Activated naive CD8-positive, alpha-beta T cell treated with anti-CD3 and anti-CD28 coated beads, Interleukin-2, amount 50 U/mL, for 24 hours (primary cell): ENCODE results near the gene SBF2.

ENCODE experiments used
- ATAC-seq: fragments of 150-1000 bp; cut with Tn5 transposase; one replicate; pipeline ENCODE4 v1.10.0; 2021
- DNase-seq: peaks from one replicate; pipeline ENCODE4 v3.0.0; 2021
- H3K27ac Mint-ChIP-seq: one replicate; pipeline ENCODE4 v1.8.0; 2021; ENCODE audit warnings: mild to moderate bottlenecking, mixed read lengths
- H3K27me3 Mint-ChIP-seq: one replicate; pipeline ENCODE4 v1.8.0; 2021; ENCODE audit warnings: mixed read lengths
- H3K36me3 Mint-ChIP-seq: one replicate; pipeline ENCODE4 v1.8.0; 2021; ENCODE audit warnings: low read depth, mixed read lengths
- H3K4me1 Mint-ChIP-seq: one replicate; pipeline ENCODE4 v1.8.0; 2021; ENCODE audit warnings: mixed read lengths
- H3K4me3 Mint-ChIP-seq: one replicate; pipeline ENCODE4 v1.8.0; 2021; ENCODE audit warnings: mild to moderate bottlenecking, moderate library complexity, mixed read lengths
- H3K9me3 Mint-ChIP-seq: one replicate; pipeline ENCODE4 v1.8.0; 2021; ENCODE audit warnings: mixed read lengths

Gene SBF2

GRCh38 chr11:10293423-10294289 is at the start of gene SBF2:
TSS of gene SBF2 (minus strand) at chr11:10294219. CDS start at chr11:10294069, 150 bp downstream.
- no peak within 1 kb of the TSS for H3K27ac Mint-ChIP-seq
- H3K27me3 Mint-ChIP-seq = peaks cover 40% of the 10 kb centered on the region
- H3K4me3 Mint-ChIP-seq = peak within 1 kb of the TSS; percentile 74
- H3K9me3 Mint-ChIP-seq = no peaks in the 10 kb centered on the region
- ATAC-seq = peak; percentile 30
- peaks cover 40% of the 10 kb centered on the region for H3K4me1 Mint-ChIP-seq
- peaks cover 3% of the 10 kb centered on the region for H3K36me3 Mint-ChIP-seq
- peak; percentile 84 for DNase-seq

GRCh38 chr11:10338287-10338686 is 44.3 kb upstream of the SBF2 start:
- no peak overlapping the region for H3K27ac Mint-ChIP-seq
- no peaks in the 10 kb centered on the region for H3K4me1 Mint-ChIP-seq
- H3K27me3 Mint-ChIP-seq = peaks cover 12% of the 10 kb centered on the region
- no peaks in the 10 kb centered on the region for H3K36me3 Mint-ChIP-seq
- no peaks in the 10 kb centered on the region for H3K9me3 Mint-ChIP-seq
- H3K4me3 Mint-ChIP-seq = no peak overlapping the region
- DNase-seq (no peak), ATAC-seq (no peak)

GRCh38 chr11:10333490-10333889 is 39.5 kb upstream of the SBF2 start:
- H3K27ac Mint-ChIP-seq = no peak overlapping the region
- no peak overlapping the region for H3K4me3 Mint-ChIP-seq
- ATAC-seq (no peak), DNase-seq (no peak)
- H3K36me3 Mint-ChIP-seq = no peaks in the 10 kb centered on the region
- H3K27me3 Mint-ChIP-seq = peaks cover 9% of the 10 kb centered on the region
- no peaks in the 10 kb centered on the region for H3K9me3 Mint-ChIP-seq
- H3K4me1 Mint-ChIP-seq = peaks cover 3% of the 10 kb centered on the region

- H3K4me3 Mint-ChIP-seq = no peak overlapping the region
- peaks cover 3% of the 10 kb centered on the region for H3K4me1 Mint-ChIP-seq
Observed at GRCh38 chr11:10331548-10332289, 37.7 kb upstream of the SBF2 start.

GRCh38 chr11:10329935-10330334 is 35.9 kb upstream of the SBF2 start:
- H3K4me3 Mint-ChIP-seq = no peak overlapping the region

More at GRCh38 chr11:10331548-10332289, 37.7 kb upstream of the SBF2 start:
- no peak overlapping the region for H3K27ac Mint-ChIP-seq
- H3K9me3 Mint-ChIP-seq = no peaks in the 10 kb centered on the region
- DNase-seq (no peak), ATAC-seq (no peak)
- H3K27me3 Mint-ChIP-seq = peaks cover 7% of the 10 kb centered on the region
- no peaks in the 10 kb centered on the region for H3K36me3 Mint-ChIP-seq

GRCh38 chr11:10329356-10329755 is 35.3 kb upstream of the SBF2 start:
- Mint-ChIP-seq H3K27me3 (peaks cover 3% of the 10 kb centered on the region), H3K4me1 (peaks cover 3% of the 10 kb centered on the region), H3K27ac (no peak overlapping the region), H3K9me3 (no peaks in the 10 kb centered on the region), H3K4me3 (no peak overlapping the region), H3K36me3 (no peaks in the 10 kb centered on the region)
- ATAC-seq = no peak
- no peak for DNase-seq

More at GRCh38 chr11:10329935-10330334, 35.9 kb upstream of the SBF2 start:
- H3K9me3 Mint-ChIP-seq = no peaks in the 10 kb centered on the region
- H3K27me3 Mint-ChIP-seq = peaks cover 4% of the 10 kb centered on the region
- peaks cover 3% of the 10 kb centered on the region for H3K4me1 Mint-ChIP-seq
- ATAC-seq = no peak
- no peaks in the 10 kb centered on the region for H3K36me3 Mint-ChIP-seq
- no peak overlapping the region for H3K27ac Mint-ChIP-seq
- no peak for DNase-seq

GRCh38 chr11:10328314-10329098 is 34.5 kb upstream of the SBF2 start:
- no peak for DNase-seq
- Mint-ChIP-seq H3K36me3 (no peaks in the 10 kb centered on the region), H3K4me3 (no peak overlapping the region), H3K27me3 (peaks cover 5% of the 10 kb centered on the region), H3K9me3 (no peaks in the 10 kb centered on the region), H3K27ac (no peak overlapping the region), H3K4me1 (peaks cover 5% of the 10 kb centered on the region)
- no peak for ATAC-seq

- Mint-ChIP-seq H3K4me3 (no peak overlapping the region), H3K27ac (no peak overlapping the region), H3K9me3 (no peaks in the 10 kb centered on the region), H3K36me3 (no peaks in the 10 kb centered on the region), H3K27me3 (peaks cover 5% of the 10 kb centered on the region), H3K4me1 (peaks cover 17% of the 10 kb centered on the region)
- ATAC-seq = no peak
- DNase-seq = no peak
Observed at GRCh38 chr11:10327254-10327653, 33.2 kb upstream of the SBF2 start.

- peaks cover 15% of the 10 kb centered on the region for H3K4me1 Mint-ChIP-seq
- DNase-seq (no peak), ATAC-seq (no peak)
- no peaks in the 10 kb centered on the region for H3K36me3 Mint-ChIP-seq
- H3K4me3 Mint-ChIP-seq = no peak overlapping the region
- H3K27ac Mint-ChIP-seq = no peak overlapping the region
- H3K9me3 Mint-ChIP-seq = no peaks in the 10 kb centered on the region
- peaks cover 5% of the 10 kb centered on the region for H3K27me3 Mint-ChIP-seq
Observed at GRCh38 chr11:10326012-10326964, 32.3 kb upstream of the SBF2 start.

GRCh38 chr11:10325277-10326011 is 31.4 kb upstream of the SBF2 start:
- Mint-ChIP-seq H3K27ac (no peak overlapping the region), H3K4me1 (peaks cover 15% of the 10 kb centered on the region), H3K4me3 (no peak overlapping the region), H3K9me3 (no peaks in the 10 kb centered on the region), H3K36me3 (no peaks in the 10 kb centered on the region), H3K27me3 (peaks cover 5% of the 10 kb centered on the region)
- ATAC-seq (no peak), DNase-seq (no peak)

- Mint-ChIP-seq H3K4me3 (no peak overlapping the region), H3K4me1 (peaks cover 15% of the 10 kb centered on the region), H3K36me3 (no peaks in the 10 kb centered on the region), H3K27me3 (peaks cover 5% of the 10 kb centered on the region), H3K27ac (no peak overlapping the region), H3K9me3 (no peaks in the 10 kb centered on the region)
- ATAC-seq (no peak), DNase-seq (no peak)
Observed at GRCh38 chr11:10324474-10324873, 30.5 kb upstream of the SBF2 start.

- Mint-ChIP-seq H3K27me3 (peaks cover 5% of the 10 kb centered on the region), H3K9me3 (no peaks in the 10 kb centered on the region), H3K4me1 (peaks cover 15% of the 10 kb centered on the region), H3K4me3 (no peak overlapping the region), H3K27ac (peak overlapping the region; percentile 6), H3K36me3 (no peaks in the 10 kb centered on the region)
- DNase-seq = no peak
- ATAC-seq = no peak
Observed at GRCh38 chr11:10323793-10324170, 29.8 kb upstream of the SBF2 start.
